H1 (cell line): ENCODE data around the gene CPE. TPM values are rescaled to one million over a fixed set of nuclear protein-coding genes. Genes with fewer than 3 reads are reported as not detected.

Source experiments
- CBX5 ChIP-seq: fragments of 300-800, 300-1000 bp; sonication (generic); IDR thresholded peaks from 2 replicates; pipeline ENCODE4 v1.7.1; 2016; ENCODE audit warnings: antibody characterized with exemption, low read length, low read depth
- EGR1 ChIP-seq: IDR thresholded peaks from 2 replicates; pipeline ENCODE4 v1.6.1; 2011; ENCODE audit warnings: low read depth, low read length, borderline replicate concordance
- KDM4A ChIP-seq: IDR thresholded peaks from one replicate; pipeline ENCODE4 v1.7.1; 2012; ENCODE audit warnings: low read depth, mild to moderate bottlenecking, moderate library complexity, low read length, inconsistent platforms; ENCODE audit not compliant: severe bottlenecking
- SIRT6 ChIP-seq: IDR thresholded peaks from one replicate; pipeline ENCODE4 v1.7.1; 2012; ENCODE audit warnings: low read length, inconsistent platforms
- SIX5 ChIP-seq: IDR thresholded peaks from 2 replicates; pipeline ENCODE4 v1.6.1; 2011; ENCODE audit warnings: mild to moderate bottlenecking, low read depth, low read length
- polyA plus RNA-seq, 7 experiments: library from polyadenylated mRNA; depleted of rRNA in 3 of 7; stranded (reverse) in 5 of 7; unstranded in 2 of 7; fragments of >200 nt in 5 of 7; fragments of 200-250 nt in 2 of 7; gene quantifications; 1 replicate in 5 of 7; 2 replicates in 1 of 7; 4 replicates in 1 of 7; pipeline versions ENCODE4 v1.2.1 to v1.2.3, GENCODE V29; 2011 to 2013; ENCODE audit warnings: missing spikeins in 2 of 7, mixed read lengths in 2 of 7
- total RNA-seq: library from RNA; stranded (reverse); fragmentation: NEBNext Ultra II Directional; extraction: Animal tissue kit (Norgen Biotek cat#: 25700); gene quantifications from 2 replicates; pipeline ENCODE4 v1.2.1, GENCODE V29; 2021

CPE gene
- total and polyA plus RNA-seq, 2 of the 8 experiments (the other 6 are each of a cell fraction or from before 2014, with no cell fraction given): 9.4 to 10.2 TPM

GRCh38 chr4:165383591-165384073, 4.8 kb downstream of the CPE start (continued):
- no peak for TF ChIP-seq SIX5
- no peak for TF ChIP-seq KDM4A
- no peak for TF ChIP-seq EGR1
- TF ChIP-seq CBX5: no peak
- no peak for TF ChIP-seq SIRT6
- TF ChIP-seq, all 59 proteins: peak for 0
